H1 (cell line): ENCODE data around the gene KLK4. TPM values are rescaled to one million over a fixed set of nuclear protein-coding genes. Genes with fewer than 3 reads are reported as not detected.

Experiments used
- CTCF ChIA-PET: fragments of 300-600 bp; sonication (Branson Sonifier 250); formaldehyde crosslinking; loops from one replicate; lab custom pipeline; 2021; ENCODE audit not compliant: partially characterized antibody; lab: Charles Lee
- POLR2A ChIA-PET: fragments of 300-600 bp; sonication (Branson Sonifier 250); formaldehyde crosslinking; loops from one replicate; lab custom pipeline; 2021; ENCODE audit warnings: inconsistent platforms; ENCODE audit not compliant: partially characterized antibody; lab: Charles Lee
- DNase-seq, 2 experiments: peaks; one replicate each; pipeline versions ENCODE4 v3.0.0 to v3.0.0-alpha.2; 2010 to 2022; ENCODE audit warnings: low spot score in 2 of 2, low read depth in 1 of 2, mixed read lengths in 1 of 2
- FAIRE-seq: peaks from 2 replicates; lab custom pipeline; 2011; peaks lifted over from hg19 to GRCh38; lab: Jason Lieb, UNC
- H2AFZ ChIP-seq: 2 replicates; pipeline ENCODE4 v1.8.1; 2012; ENCODE audit warnings: low read length, inconsistent platforms
- H2AK5ac ChIP-seq: 2 replicates; pipeline ENCODE4 v1.6.1; 2013; ENCODE audit warnings: low read depth, low read length
- H2BK120ac ChIP-seq: replicated peaks from 2 replicates; pipeline ENCODE3; 2013; ENCODE audit warnings: low read depth, low read length, inconsistent platforms
- H2BK12ac ChIP-seq: 2 replicates; pipeline ENCODE4 v1.6.1; 2013; ENCODE audit warnings: low read depth, low read length
- H2BK15ac ChIP-seq: 2 replicates; pipeline ENCODE4 v1.6.1; 2013; ENCODE audit warnings: low read length
- H2BK20ac ChIP-seq: 2 replicates; pipeline ENCODE4 v1.6.1; 2013; ENCODE audit warnings: low read length
- H2BK5ac ChIP-seq: 2 replicates; pipeline ENCODE4 v1.6.1; 2013; ENCODE audit warnings: low read depth, low read length
- H3K14ac ChIP-seq: 2 replicates; pipeline ENCODE4 v1.6.1; 2013; ENCODE audit warnings: inconsistent platforms; ENCODE audit not compliant: insufficient read length
- H3K18ac ChIP-seq: 2 replicates; pipeline ENCODE4 v1.6.1; 2013; ENCODE audit warnings: low read length; ENCODE audit errors: extremely low read depth
- H3K23ac ChIP-seq: 2 replicates; pipeline ENCODE4 v1.6.1; 2013; ENCODE audit warnings: inconsistent platforms; ENCODE audit not compliant: insufficient read length
- H3K23me2 ChIP-seq: 2 replicates; pipeline ENCODE4 v1.6.1; 2013; ENCODE audit warnings: low read depth, low read length
- H3K27ac ChIP-seq: 2 replicates; pipeline ENCODE4 v1.6.1; 2011; ENCODE audit warnings: low read depth, low read length, inconsistent platforms
- H3K27me3 ChIP-seq, 4 experiments: replicated peaks in 1 of 4; 1 replicate in 1 of 4; 2 replicates in 3 of 4; pipeline versions ENCODE4 v1.6.1 to v1.8.1; 2011 to 2013; ENCODE audit warnings: low read length in 3 of 4, mild to moderate bottlenecking in 3 of 4, inconsistent platforms in 2 of 4, mixed read lengths in 2 of 4, moderate library complexity in 1 of 4; ENCODE audit not compliant: control insufficient read depth in 3 of 4, insufficient read depth in 3 of 4; ENCODE audit errors: extremely low read depth in 1 of 4
- H3K36me3 ChIP-seq, 4 experiments: 2 replicates each; pipeline versions ENCODE4 v1.6.1 to v1.8.1; 2011 to 2013; ENCODE audit warnings: mild to moderate bottlenecking in 4 of 4, low read length in 3 of 4, moderate library complexity in 2 of 4, control low read depth in 1 of 4, inconsistent platforms in 1 of 4; ENCODE audit not compliant: insufficient read depth in 4 of 4, control insufficient read depth in 2 of 4
- H3K4ac ChIP-seq: replicated peaks from 2 replicates; pipeline ENCODE3; 2013; ENCODE audit warnings: low read length, low read depth, mixed read lengths, inconsistent platforms; ENCODE audit not compliant: insufficient read length
- H3K4me1 ChIP-seq, 4 experiments: replicated peaks in 1 of 4; 1 replicate in 1 of 4; 2 replicates in 3 of 4; pipeline versions ENCODE4 v1.6.1 to v1.8.1; 2011 to 2013; ENCODE audit warnings: low read length in 3 of 4, inconsistent platforms in 2 of 4, mixed read lengths in 1 of 4; ENCODE audit not compliant: insufficient read depth in 4 of 4, control insufficient read depth in 3 of 4
- H3K4me2 ChIP-seq, 2 experiments: 2 replicates each; pipeline versions ENCODE4 v1.6.1 to v1.8.1; 2011 to 2013; ENCODE audit warnings: low read depth in 2 of 2, low read length in 2 of 2, control low read depth in 1 of 2, inconsistent platforms in 1 of 2, mild to moderate bottlenecking in 1 of 2; ENCODE audit not compliant: insufficient read depth in 1 of 2
- H3K4me3 ChIP-seq, 4 experiments: fragments of 200-600, 300-600 bp in 1 of 4; sonication (generic), shearing (Covaris generic), sonication (Bioruptor Twin) in 1 of 4; 2 replicates each; pipeline versions ENCODE4 v1.5.1 to v1.8.1; 2011 to 2016; ENCODE audit warnings: low read length in 4 of 4, low read depth in 3 of 4, control low read depth in 2 of 4, inconsistent platforms in 2 of 4, mild to moderate bottlenecking in 2 of 4, mixed read lengths in 1 of 4, moderate library complexity in 1 of 4; ENCODE audit not compliant: insufficient read depth in 2 of 4; ENCODE audit errors: extremely low read depth in 1 of 4
- H3K56ac ChIP-seq: replicated peaks from 2 replicates; pipeline ENCODE3; 2013; ENCODE audit warnings: low read depth, mild to moderate bottlenecking, mixed read lengths, low read length, inconsistent platforms; ENCODE audit not compliant: insufficient read length
- H3K79me1 ChIP-seq: 2 replicates; pipeline ENCODE4 v1.6.1; 2013; ENCODE audit warnings: low read depth, low read length, control low read depth
- H3K79me2 ChIP-seq, 2 experiments: 2 replicates each; pipeline versions ENCODE4 v1.6.1 to v1.8.1; 2012 to 2013; ENCODE audit warnings: low read length in 2 of 2, mild to moderate bottlenecking in 2 of 2, inconsistent platforms in 1 of 2; ENCODE audit not compliant: insufficient read depth in 2 of 2, control insufficient read depth in 1 of 2
- H3K9ac ChIP-seq, 4 experiments: replicated peaks in 1 of 4; 1 replicate in 1 of 4; 2 replicates in 3 of 4; pipeline versions ENCODE4 v1.6.1 to v1.8.1; 2011 to 2013; ENCODE audit warnings: low read depth in 3 of 4, low read length in 3 of 4, control low read depth in 2 of 4, mild to moderate bottlenecking in 2 of 4, moderate library complexity in 2 of 4, inconsistent platforms in 1 of 4; ENCODE audit errors: extremely low read depth in 1 of 4
- H3K9me3 ChIP-seq, 2 experiments: 2 replicates each; pipeline versions ENCODE4 v1.6.1 to v1.8.1; 2012 to 2013; ENCODE audit warnings: mild to moderate bottlenecking in 2 of 2, moderate library complexity in 2 of 2, control low read depth in 1 of 2, inconsistent platforms in 1 of 2, low read depth in 1 of 2, low read length in 1 of 2, mixed read lengths in 1 of 2; ENCODE audit not compliant: insufficient read depth in 2 of 2
- H4K20me1 ChIP-seq, 2 experiments: replicated peaks in 1 of 2; 2 replicates each; pipeline versions ENCODE3 to v1.8.1; 2011 to 2013; ENCODE audit warnings: inconsistent platforms in 2 of 2, low read length in 2 of 2, mild to moderate bottlenecking in 1 of 2; ENCODE audit not compliant: insufficient read depth in 2 of 2, control insufficient read depth in 1 of 2
- H4K5ac ChIP-seq: 2 replicates; pipeline ENCODE4 v1.6.1; 2013; ENCODE audit warnings: low read length, low read depth, mixed read lengths, inconsistent platforms; ENCODE audit not compliant: insufficient read length
- H4K8ac ChIP-seq: 2 replicates; pipeline ENCODE4 v1.8.0; 2013; ENCODE audit warnings: mild to moderate bottlenecking, moderate library complexity, low read length, inconsistent platforms; ENCODE audit not compliant: insufficient read depth; ENCODE audit errors: extremely low read depth
- H4K91ac ChIP-seq: replicated peaks from 2 replicates; pipeline ENCODE3; 2013; ENCODE audit warnings: low read length, mixed read lengths, inconsistent platforms; ENCODE audit not compliant: insufficient read length
- CREB1 ChIP-seq: IDR thresholded peaks from 2 replicates; pipeline ENCODE4 v1.6.1; 2012; ENCODE audit warnings: inconsistent platforms
- CTBP2 ChIP-seq: IDR thresholded peaks from 2 replicates; pipeline ENCODE4 v1.7.0; 2011; ENCODE audit warnings: borderline replicate concordance, mild to moderate bottlenecking, moderate library complexity, mixed read lengths, low read length; ENCODE audit not compliant: insufficient read depth, insufficient read length
- CTCF ChIP-seq, 3 experiments: IDR thresholded peaks; 1 replicate in 2 of 3; 2 replicates in 1 of 3; pipeline versions ENCODE4 v1.5.1 to v1.6.1; 2011; ENCODE audit warnings: low read length in 3 of 3, mild to moderate bottlenecking in 3 of 3, inconsistent platforms in 2 of 3, low read depth in 1 of 3, moderate library complexity in 1 of 3; ENCODE audit not compliant: insufficient read depth in 1 of 3; ENCODE audit errors: control extremely low read depth in 1 of 3
- EGR1 ChIP-seq: IDR thresholded peaks from 2 replicates; pipeline ENCODE4 v1.6.1; 2011; ENCODE audit warnings: low read depth, low read length, borderline replicate concordance
- EZH2 ChIP-seq: fragments of 200-600 bp; sonication (generic); IDR thresholded peaks from 2 replicates; pipeline ENCODE4 v1.7.1; 2012; ENCODE audit warnings: low read depth, mild to moderate bottlenecking, moderate library complexity, low read length, inconsistent platforms; ENCODE audit not compliant: severe bottlenecking
- FOSL1 ChIP-seq: IDR thresholded peaks from 2 replicates; pipeline ENCODE4 v1.6.1; 2011; ENCODE audit warnings: mild to moderate bottlenecking, low read depth, low read length, moderate library complexity; ENCODE audit not compliant: insufficient read depth
- GABPA ChIP-seq: IDR thresholded peaks from 2 replicates; pipeline ENCODE4 v1.6.1; 2011; ENCODE audit warnings: mild to moderate bottlenecking, low read length, moderate library complexity, borderline replicate concordance; ENCODE audit not compliant: insufficient read depth
- SIX5 ChIP-seq: IDR thresholded peaks from 2 replicates; pipeline ENCODE4 v1.6.1; 2011; ENCODE audit warnings: mild to moderate bottlenecking, low read depth, low read length
- SP2 ChIP-seq: IDR thresholded peaks from 2 replicates; pipeline ENCODE4 v1.6.1; 2012; ENCODE audit warnings: mild to moderate bottlenecking, low read length, inconsistent platforms
- USF2 ChIP-seq: IDR thresholded peaks from 2 replicates; pipeline ENCODE4 v1.6.1; 2011; ENCODE audit warnings: low read length, improper control_type of control experiment
- WGBS, 2 experiments: shearing (Covaris generic) in 1 of 2; methylation state at CpG; one replicate each; pipeline versions ENCODE4 v1.1.6 to v1.1.7; 2013 to 2015; ENCODE audit warnings: low lambda C conversion rate in 2 of 2, mixed read lengths in 2 of 2, inconsistent platforms in 1 of 2, low coverage in 1 of 2, missing lambda C conversion rate in 1 of 2; ENCODE audit not compliant: insufficient replicate concordance in 2 of 2, insufficient coverage in 1 of 2, insufficient read length in 1 of 2; ENCODE audit errors: extremely low coverage in 1 of 2, missing lambda C conversion rate in 1 of 2; 5-methylcytosine and 5-hydroxymethylcytosine counted together
- polyA plus RNA-seq, 7 experiments: library from polyadenylated mRNA; depleted of rRNA in 3 of 7; stranded (reverse) in 5 of 7; unstranded in 2 of 7; fragments of >200 nt in 5 of 7; fragments of 200-250 nt in 2 of 7; gene quantifications; 1 replicate in 5 of 7; 2 replicates in 1 of 7; 4 replicates in 1 of 7; pipeline versions ENCODE4 v1.2.1 to v1.2.3, GENCODE V29; 2011 to 2013; ENCODE audit warnings: missing spikeins in 2 of 7, mixed read lengths in 2 of 7
- total RNA-seq: library from RNA; stranded (reverse); fragmentation: NEBNext Ultra II Directional; extraction: Animal tissue kit (Norgen Biotek cat#: 25700); gene quantifications from 2 replicates; pipeline ENCODE4 v1.2.1, GENCODE V29; 2021

KLK4 gene
- total and polyA plus RNA-seq, 2 of the 8 experiments (the other 6 are each of a cell fraction or from before 2014, with no cell fraction given): 0.44 TPM; not detected in 1

- DNase-seq (no peak), FAIRE-seq (no peak)
- Histone ChIP-seq H3K36me3 (no peaks in the 10 kb centered on the region), H3K27ac (no peak overlapping the region), H3K27me3 (peaks cover 0 to 4% (median under 1%) of the 10 kb centered on the region in 4 experiments; a peak in 2 of 7 replicates), H3K4me1 (no peaks in the 10 kb centered on the region), H3K79me1 (no peaks in the 10 kb centered on the region), H2AK5ac (no peak overlapping the region), H3K23ac (no peak overlapping the region), H4K91ac (no peak overlapping the region), H3K9me3 (peaks cover 23 to 30% of the 10 kb centered on the region in 2 experiments), H4K5ac (no peak overlapping the region), H4K20me1 (no peaks in the 10 kb centered on the region), H3K23me2 (no peaks in the 10 kb centered on the region; the same call in 1 of the 2 replicates), H2BK12ac (no peak overlapping the region), H2BK20ac (no peak overlapping the region), H3K79me2 (no peaks in the 10 kb centered on the region), H3K4me3 (no peak overlapping the region), H2BK120ac (no peak overlapping the region), H3K4me2 (no peak overlapping the region), H2AFZ (no peak overlapping the region), H3K4ac (no peak overlapping the region), H3K18ac (no peak overlapping the region), H3K56ac (no peak overlapping the region), H2BK15ac (no peak overlapping the region), H2BK5ac (no peak overlapping the region), H3K9ac (no peak overlapping the region), H4K8ac (no peak overlapping the region), H3K14ac (no peak overlapping the region)
- CTCF ChIA-PET: interaction anchor here (1.0 to 4.7 kb wide), 4 partner anchors 10 to 20 kb away, joined by 4 to 29 read pairs (median 10); no protein-coding TSS in a partner anchor
- POLR2A ChIA-PET: interaction anchor here (0.9 to 1.6 kb wide), 3 partner anchors 88 to 93 kb away, joined by 3 to 5 read pairs (median 3); no protein-coding TSS in a partner anchor
- 89% methylated on average over 5 of the region's 5 CpGs; no CpG with 5 or more reads in 1 of the 2 experiments for WGBS, 2 experiments
- no peak for TF ChIP-seq SIX5
- no peak for TF ChIP-seq EGR1
- TF ChIP-seq FOSL1: no peak
- no peak for TF ChIP-seq CTBP2
- TF ChIP-seq CTCF (IDR thresholded peaks at IDR 0.05; ENCODE audit: control extremely low read depth in 1 of 3, insufficient read depth in 1 of 3, low read depth in 1 of 3, low read length in 3 of 3): no peak
- no peak for TF ChIP-seq EZH2
- TF ChIP-seq USF2: no peak
- TF ChIP-seq CREB1: no peak
- no peak for TF ChIP-seq SP2
- no peak for TF ChIP-seq GABPA
Measured at GRCh38 chr19:50891253-50891625, 20.0 kb downstream of the KLK4 start.
